OCI-LY1 (cell line): ENCODE measurements around the gene AFDN.

Experiments used
- H2AFZ ChIP-seq: fragments of 200-600 bp; sonication (generic), shearing (Covaris generic); 2 replicates; pipeline ENCODE4 v1.6.0; 2014; ENCODE audit warnings: antibody characterized with exemption, mild to moderate bottlenecking, low read length
- H3F3A ChIP-seq: fragments of 200-600 bp; sonication (generic), shearing (Covaris generic); 2 replicates; pipeline ENCODE4 v1.6.0; 2014; ENCODE audit warnings: mild to moderate bottlenecking, antibody characterized with exemption, low read length, moderate library complexity; ENCODE audit not compliant: insufficient read depth
- H3K27ac ChIP-seq: fragments of 200-600 bp; sonication (generic); 2 replicates; pipeline ENCODE4 v1.5.1; 2014; ENCODE audit warnings: low read length, mixed run types, mild to moderate bottlenecking, low read depth; ENCODE audit not compliant: poor library complexity, severe bottlenecking
- H3K27me3 ChIP-seq: fragments of 200-600 bp; sonication (generic); 2 replicates; pipeline ENCODE4 v1.6.0; 2014; ENCODE audit warnings: antibody characterized with exemption, mild to moderate bottlenecking, low read length, moderate library complexity; ENCODE audit not compliant: insufficient read depth
- H3K36me3 ChIP-seq: fragments of 200-600 bp; sonication (generic); 2 replicates; pipeline ENCODE4 v1.6.1; 2014; ENCODE audit warnings: mild to moderate bottlenecking, antibody characterized with exemption, low read length, moderate library complexity, mixed read lengths; ENCODE audit not compliant: insufficient read depth
- H3K4me1 ChIP-seq: fragments of 200-600 bp; sonication (generic); 2 replicates; pipeline ENCODE4 v1.5.1; 2014; ENCODE audit warnings: mild to moderate bottlenecking, low read length, moderate library complexity; ENCODE audit not compliant: insufficient read depth, severe bottlenecking
- H3K4me2 ChIP-seq: fragments of 200-600 bp; sonication (generic), shearing (Covaris generic); 2 replicates; pipeline ENCODE4 v1.6.1; 2014; ENCODE audit warnings: low read length
- H3K4me3 ChIP-seq: fragments of 200-600 bp; sonication (generic); 2 replicates; pipeline ENCODE4 v1.5.1; 2014; ENCODE audit warnings: low read length, low read depth, mild to moderate bottlenecking, mixed read lengths; ENCODE audit not compliant: poor library complexity, severe bottlenecking
- H3K79me2 ChIP-seq: fragments of 200-600 bp; shearing (Covaris generic); 2 replicates; pipeline ENCODE4 v1.6.1; 2016; ENCODE audit warnings: mixed run types, low read length, mixed read lengths; ENCODE audit not compliant: insufficient read depth
- H3K9ac ChIP-seq: fragments of 200-600 bp; sonication (generic), shearing (Covaris generic); 2 replicates; pipeline ENCODE4 v1.6.1; 2014; ENCODE audit warnings: mild to moderate bottlenecking, low read length, mixed read lengths
- H3K9me2 ChIP-seq: fragments of 200-600 bp; sonication (generic), shearing (Covaris generic); 2 replicates; pipeline ENCODE4 v1.6.1; 2014; ENCODE audit warnings: low read depth, mild to moderate bottlenecking, low read length, mixed read lengths
- H3K9me3 ChIP-seq: fragments of 200-600 bp; shearing (Covaris generic); 2 replicates; pipeline ENCODE4 v1.6.1; 2014; ENCODE audit warnings: low read length, mixed read lengths
- H4K20me1 ChIP-seq: fragments of 200-600 bp; sonication (generic), shearing (Covaris generic); 2 replicates; pipeline ENCODE4 v1.6.0; 2016; ENCODE audit warnings: mild to moderate bottlenecking, low read length; ENCODE audit not compliant: insufficient read depth
- EZH2 ChIP-seq: fragments of 200-600 bp; sonication (generic), shearing (Covaris generic); IDR thresholded peaks from 2 replicates; pipeline ENCODE4 v1.8.0; 2017; ENCODE audit warnings: borderline replicate concordance, mixed run types, mild to moderate bottlenecking, antibody characterized with exemption, low read length, moderate library complexity, mixed read lengths
- TF ChIP-seq, protein P1 (sequence below): fragments of 200-600 bp; sonication (generic), shearing (Covaris generic); IDR thresholded peaks from 2 replicates; pipeline ENCODE4 v1.5.1; 2017; ENCODE audit warnings: mild to moderate bottlenecking, antibody characterized with exemption, low read length, moderate library complexity, mixed read lengths

The AFDN gene

DNA sequence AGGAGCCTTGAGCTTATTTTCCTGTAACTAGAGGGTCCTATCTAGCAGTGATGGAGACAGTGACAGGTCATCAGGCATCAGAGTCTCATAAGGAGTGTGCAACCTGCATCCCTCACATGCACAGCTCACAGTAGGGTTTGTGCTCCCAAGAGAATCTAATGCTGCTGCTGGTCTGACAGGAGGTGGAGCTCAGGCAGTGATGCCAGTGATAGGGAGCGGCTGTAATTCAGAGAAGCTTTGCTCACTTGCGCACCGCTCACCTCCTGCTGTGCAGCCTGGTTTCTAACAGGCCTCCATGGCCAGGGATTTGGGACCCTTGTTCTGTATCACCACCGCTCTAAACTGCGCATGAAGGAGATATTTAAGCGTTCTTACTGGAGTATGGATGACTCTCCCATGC lies 176.1 kb downstream of the AFDN start:
- Histone ChIP-seq H3K9me3 (no peaks in the 10 kb centered on the region), H3K9ac (no peak overlapping the region), H3K4me3 (no peak overlapping the region), H3K4me2 (no peak overlapping the region), H3K79me2 (no peaks in the 10 kb centered on the region), H3K4me1 (no peaks in the 10 kb centered on the region), H2AFZ (no peak overlapping the region), H3K27me3 (no peaks in the 10 kb centered on the region), H3F3A (no peaks in the 10 kb centered on the region), H3K27ac (no peak overlapping the region), H3K9me2 (no peaks in the 10 kb centered on the region), H4K20me1 (no peaks in the 10 kb centered on the region), H3K36me3 (no peaks in the 10 kb centered on the region)
- TF ChIP-seq EZH2: no peak

DNA sequence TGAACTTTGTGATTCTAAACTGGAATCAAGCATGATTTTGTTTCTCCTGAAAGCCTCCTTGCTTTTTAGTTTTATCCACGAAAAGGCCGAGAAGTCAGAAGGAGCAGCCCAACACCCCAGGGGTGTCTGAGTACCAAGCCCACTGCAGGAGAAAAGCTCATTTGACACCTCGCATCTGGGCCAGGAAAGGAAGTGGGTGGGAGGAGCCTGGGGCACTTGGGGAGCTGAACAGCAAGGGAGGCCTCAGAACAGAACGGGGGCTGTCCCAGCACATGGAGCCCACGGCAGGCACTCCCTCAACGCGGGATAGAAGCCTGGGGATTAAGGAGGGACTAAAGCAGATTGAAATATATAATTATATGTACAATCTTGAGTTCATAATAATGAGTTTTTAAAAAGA lies 177.3 kb downstream of the AFDN start:
- H4K20me1 ChIP-seq: no peaks in the 10 kb centered on the region
- no peak for TF ChIP-seq EZH2
- H3K9me3 ChIP-seq: no peaks in the 10 kb centered on the region
- H3K79me2 ChIP-seq: no peaks in the 10 kb centered on the region
- H3K27ac ChIP-seq: no peak overlapping the region
- no peaks in the 10 kb centered on the region for H3K4me1 ChIP-seq
- H3K9me2 ChIP-seq: no peaks in the 10 kb centered on the region
- H3K27me3 ChIP-seq: no peaks in the 10 kb centered on the region
- no peak overlapping the region for H3K9ac ChIP-seq
- H3K4me3 ChIP-seq: no peak overlapping the region
- H2AFZ ChIP-seq: no peak overlapping the region
- H3F3A ChIP-seq: no peaks in the 10 kb centered on the region
- no peak overlapping the region for H3K4me2 ChIP-seq
- H3K36me3 ChIP-seq: no peaks in the 10 kb centered on the region

DNA sequence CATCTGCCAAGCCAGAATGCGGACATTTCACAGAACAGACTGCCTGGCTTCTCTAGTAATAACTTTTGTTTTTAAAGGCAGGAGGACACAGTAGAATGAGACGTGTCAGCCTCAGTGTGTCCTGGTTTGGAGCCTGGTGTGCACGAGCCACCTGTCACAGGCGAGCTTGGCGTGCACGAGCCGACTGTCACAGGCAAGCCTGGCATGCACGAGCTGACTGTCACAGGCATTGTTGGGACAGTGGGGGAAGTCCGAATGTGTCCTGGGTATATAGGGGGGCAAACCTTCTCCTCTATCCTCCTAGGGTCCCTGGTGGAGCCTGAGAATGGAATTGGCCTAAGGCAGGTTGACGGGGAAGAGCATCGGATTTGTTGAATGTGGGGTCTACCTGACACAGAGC lies 178.2 kb downstream of the AFDN start:
- Histone ChIP-seq H3K27me3 (no peaks in the 10 kb centered on the region), H3K27ac (no peak overlapping the region), H3K9ac (no peak overlapping the region), H2AFZ (no peak overlapping the region), H3K9me2 (no peaks in the 10 kb centered on the region), H3K4me1 (no peaks in the 10 kb centered on the region), H3K36me3 (no peaks in the 10 kb centered on the region), H3K4me3 (no peak overlapping the region), H3F3A (no peaks in the 10 kb centered on the region), H4K20me1 (no peaks in the 10 kb centered on the region), H3K4me2 (no peak overlapping the region), H3K9me3 (no peaks in the 10 kb centered on the region), H3K79me2 (no peaks in the 10 kb centered on the region)
- TF ChIP-seq, protein P1, sequence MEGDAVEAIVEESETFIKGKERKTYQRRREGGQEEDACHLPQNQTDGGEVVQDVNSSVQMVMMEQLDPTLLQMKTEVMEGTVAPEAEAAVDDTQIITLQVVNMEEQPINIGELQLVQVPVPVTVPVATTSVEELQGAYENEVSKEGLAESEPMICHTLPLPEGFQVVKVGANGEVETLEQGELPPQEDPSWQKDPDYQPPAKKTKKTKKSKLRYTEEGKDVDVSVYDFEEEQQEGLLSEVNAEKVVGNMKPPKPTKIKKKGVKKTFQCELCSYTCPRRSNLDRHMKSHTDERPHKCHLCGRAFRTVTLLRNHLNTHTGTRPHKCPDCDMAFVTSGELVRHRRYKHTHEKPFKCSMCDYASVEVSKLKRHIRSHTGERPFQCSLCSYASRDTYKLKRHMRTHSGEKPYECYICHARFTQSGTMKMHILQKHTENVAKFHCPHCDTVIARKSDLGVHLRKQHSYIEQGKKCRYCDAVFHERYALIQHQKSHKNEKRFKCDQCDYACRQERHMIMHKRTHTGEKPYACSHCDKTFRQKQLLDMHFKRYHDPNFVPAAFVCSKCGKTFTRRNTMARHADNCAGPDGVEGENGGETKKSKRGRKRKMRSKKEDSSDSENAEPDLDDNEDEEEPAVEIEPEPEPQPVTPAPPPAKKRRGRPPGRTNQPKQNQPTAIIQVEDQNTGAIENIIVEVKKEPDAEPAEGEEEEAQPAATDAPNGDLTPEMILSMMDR: no peak
- TF ChIP-seq EZH2: no peak

DNA sequence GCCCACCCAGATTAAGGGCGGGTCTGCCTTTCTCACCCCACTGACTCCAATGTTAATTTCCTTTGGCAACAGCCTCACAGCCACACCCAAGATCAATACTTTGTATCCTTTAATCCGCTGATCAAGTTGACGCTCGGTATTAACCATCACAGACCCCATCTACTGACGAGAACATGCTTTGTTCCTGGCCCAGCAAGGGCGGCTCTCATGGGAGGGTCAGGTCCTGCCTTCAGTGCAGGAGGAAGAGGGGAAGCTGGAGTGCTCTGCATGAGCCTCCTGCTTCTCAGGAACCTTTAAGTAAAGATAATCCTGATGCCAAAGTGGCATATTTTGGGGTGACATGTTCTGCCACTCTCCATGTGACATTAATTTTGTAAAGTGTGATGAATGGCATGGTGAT lies 179.1 kb downstream of the AFDN start:
- H3K4me2 ChIP-seq: no peak overlapping the region
- no peak for TF ChIP-seq EZH2
- TF ChIP-seq, protein P1: no peak

More for the DNA sequence above, 179.1 kb downstream of the AFDN start:
- H3K36me3 ChIP-seq: no peaks in the 10 kb centered on the region
- no peaks in the 10 kb centered on the region for H3F3A ChIP-seq
- H3K4me3 ChIP-seq: no peak overlapping the region
- H3K27me3 ChIP-seq: no peaks in the 10 kb centered on the region
- no peak overlapping the region for H3K9ac ChIP-seq
- H2AFZ ChIP-seq: no peak overlapping the region
- no peaks in the 10 kb centered on the region for H4K20me1 ChIP-seq
- H3K27ac ChIP-seq: no peak overlapping the region
- H3K79me2 ChIP-seq: no peaks in the 10 kb centered on the region
- no peaks in the 10 kb centered on the region for H3K9me2 ChIP-seq
- H3K4me1 ChIP-seq: no peaks in the 10 kb centered on the region
- H3K9me3 ChIP-seq: no peaks in the 10 kb centered on the region
